HL-60 (cell line): ENCODE measurements around the gene KDM6A.
"Not testable (repeated sequence)": the region's sequence is repeated elsewhere in the genome, so short reads cannot be mapped to it uniquely, and the experiment has no call there.

Experiments
- DNase-seq, 2 experiments: peaks; one replicate each; pipeline ENCODE4 v3.0.0-alpha.2; 2010 to 2020; ENCODE audit warnings: low read depth in 1 of 2, low spot score in 1 of 2
- H3K27ac ChIP-seq: fragments of 250-450 bp; sonication (Bioruptor Pico); replicated peaks from 2 replicates; pipeline ENCODE4 v1.5.1; 2020; ENCODE audit warnings: mild to moderate bottlenecking, moderate library complexity
- H3K27me3 ChIP-seq: fragments of 250-450 bp; sonication (Bioruptor Pico); 2 replicates; pipeline ENCODE4 v1.5.1; 2021; ENCODE audit warnings: mild to moderate bottlenecking, moderate library complexity; ENCODE audit not compliant: insufficient read depth, poor library complexity, severe bottlenecking
- H3K4me3 ChIP-seq: replicated peaks from 2 replicates; pipeline ENCODE4 v1.5.1; 2011; ENCODE audit warnings: mild to moderate bottlenecking, control low read depth, low read length; ENCODE audit not compliant: insufficient read depth
- GABPA ChIP-seq: IDR thresholded peaks from 2 replicates; pipeline ENCODE4 v1.6.1; 2012; ENCODE audit warnings: low read depth
- POLR2AphosphoS5 ChIP-seq: IDR thresholded peaks from 2 replicates; pipeline ENCODE4 v1.6.1; 2012; ENCODE audit warnings: low read depth
- REST ChIP-seq: IDR thresholded peaks from 2 replicates; pipeline ENCODE4 v1.6.1; 2012; ENCODE audit warnings: low read depth; ENCODE audit not compliant: insufficient replicate concordance
- SPI1 ChIP-seq: IDR thresholded peaks from 2 replicates; pipeline ENCODE4 v1.6.1; 2012; ENCODE audit warnings: low read depth, mild to moderate bottlenecking, borderline replicate concordance
- TF ChIP-seq, protein P1 (sequence below): IDR thresholded peaks from one replicate; pipeline ENCODE4 v1.5.1; 2011; ENCODE audit warnings: low read length, control low read depth, inconsistent platforms; ENCODE audit not compliant: insufficient read depth

The KDM6A gene

GRCh38 chrX:45134775-45135174 is 261.8 kb downstream of the KDM6A start:
- H3K4me3 ChIP-seq, result no peak overlapping the region
- H3K27me3 ChIP-seq, result no peaks in the 10 kb centered on the region
- no peak for DNase-seq
- H3K27ac ChIP-seq, result no peak overlapping the region
- no peak for TF ChIP-seq SPI1
- TF ChIP-seq POLR2AphosphoS5, result no peak
- no peak for TF ChIP-seq REST
- TF ChIP-seq, protein P1, sequence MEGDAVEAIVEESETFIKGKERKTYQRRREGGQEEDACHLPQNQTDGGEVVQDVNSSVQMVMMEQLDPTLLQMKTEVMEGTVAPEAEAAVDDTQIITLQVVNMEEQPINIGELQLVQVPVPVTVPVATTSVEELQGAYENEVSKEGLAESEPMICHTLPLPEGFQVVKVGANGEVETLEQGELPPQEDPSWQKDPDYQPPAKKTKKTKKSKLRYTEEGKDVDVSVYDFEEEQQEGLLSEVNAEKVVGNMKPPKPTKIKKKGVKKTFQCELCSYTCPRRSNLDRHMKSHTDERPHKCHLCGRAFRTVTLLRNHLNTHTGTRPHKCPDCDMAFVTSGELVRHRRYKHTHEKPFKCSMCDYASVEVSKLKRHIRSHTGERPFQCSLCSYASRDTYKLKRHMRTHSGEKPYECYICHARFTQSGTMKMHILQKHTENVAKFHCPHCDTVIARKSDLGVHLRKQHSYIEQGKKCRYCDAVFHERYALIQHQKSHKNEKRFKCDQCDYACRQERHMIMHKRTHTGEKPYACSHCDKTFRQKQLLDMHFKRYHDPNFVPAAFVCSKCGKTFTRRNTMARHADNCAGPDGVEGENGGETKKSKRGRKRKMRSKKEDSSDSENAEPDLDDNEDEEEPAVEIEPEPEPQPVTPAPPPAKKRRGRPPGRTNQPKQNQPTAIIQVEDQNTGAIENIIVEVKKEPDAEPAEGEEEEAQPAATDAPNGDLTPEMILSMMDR, result no peak
- TF ChIP-seq GABPA, result no peak

- DNase-seq, H3K4me3 ChIP-seq: not testable (repeated sequence)
These were observed 262.5 kb downstream of the KDM6A start for GRCh38 chrX:45135391-45136075.

DNA sequence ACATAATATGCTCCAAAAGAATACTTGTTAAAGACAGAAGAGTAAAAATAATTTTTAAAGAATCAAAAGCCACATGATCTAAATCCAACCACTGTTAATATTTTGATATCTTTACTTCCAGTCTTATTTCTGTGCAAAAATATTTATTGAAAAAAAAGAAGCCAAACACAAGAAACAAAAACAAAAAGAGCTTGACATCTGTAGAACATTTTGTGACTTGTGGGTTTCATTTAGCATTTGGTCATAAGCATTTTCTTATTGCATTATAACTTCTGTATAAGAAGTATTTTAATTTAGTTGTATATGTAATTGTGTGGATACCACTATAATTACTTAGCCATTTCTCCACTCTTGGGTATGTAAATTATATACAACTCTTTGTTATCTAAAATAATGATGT is 264.5 kb downstream of the KDM6A start:
- Histone ChIP-seq H3K27ac (no peak overlapping the region), H3K4me3 (no peak overlapping the region), H3K27me3 (no peaks in the 10 kb centered on the region)
- no peak for DNase-seq
- TF ChIP-seq POLR2AphosphoS5, result no peak
- no peak for TF ChIP-seq GABPA
- TF ChIP-seq SPI1, result no peak
- TF ChIP-seq REST, result no peak
- TF ChIP-seq, protein P1, result no peak

More at GRCh38 chrX:45135391-45136075, 262.5 kb downstream of the KDM6A start:
- not testable (repeated sequence) for H3K27me3 ChIP-seq, H3K27ac ChIP-seq

DNA sequence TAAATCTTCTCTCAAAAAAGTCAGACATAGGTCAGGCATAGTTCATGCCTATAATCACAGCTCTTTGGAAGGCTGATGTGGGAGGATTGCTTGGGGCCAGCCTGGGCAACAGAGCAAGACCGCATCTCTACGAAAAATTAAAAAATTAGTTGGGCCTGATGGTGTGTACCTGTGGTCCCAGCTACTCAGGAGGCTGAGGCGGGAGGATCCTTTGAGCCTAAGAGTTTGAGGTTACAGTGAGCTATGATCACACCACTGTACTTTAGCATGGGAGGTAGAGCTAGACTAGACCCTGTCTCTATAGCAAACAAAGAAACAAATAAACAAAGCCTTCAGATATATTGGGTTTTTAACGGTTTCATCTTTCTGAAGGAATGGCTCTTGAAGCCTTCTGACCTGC is 265.5 kb downstream of the KDM6A start:
- DNase-seq, result no peak
- Histone ChIP-seq H3K27me3 (no peaks in the 10 kb centered on the region), H3K27ac (no peak overlapping the region), H3K4me3 (no peak overlapping the region)
- no peak for TF ChIP-seq SPI1
- TF ChIP-seq GABPA, result no peak
- no peak for TF ChIP-seq REST
- no peak for TF ChIP-seq POLR2AphosphoS5
- TF ChIP-seq, protein P1, result no peak
